HG03354 (cell line): ENCODE data around the gene KCNN2.

Source experiments
- ATAC-seq: cut with Tn5 transposase; IDR thresholded peaks from one replicate; pipeline ENCODE4 v1.9.1; 2021; ENCODE audit warnings: mild to moderate bottlenecking; ENCODE audit not compliant: unreplicated experiment, poor library complexity, severe bottlenecking

KCNN2 gene

GRCh38 chr5:114360816-114361723 lies 800 bp upstream of the KCNN2 start:
- no peak for ATAC-seq

GRCh38 chr5:114362197-114362976 lies 517 bp downstream of the KCNN2 start:
- peak; percentile 21 for ATAC-seq

- no peak for ATAC-seq
These were observed 1.3 kb downstream of the KCNN2 start for GRCh38 chr5:114362977-114363761.

- no peak for ATAC-seq
These were observed 2.0 kb downstream of the KCNN2 start for GRCh38 chr5:114363837-114364236.

- ATAC-seq: no peak
These were observed 5.2 kb downstream of the KCNN2 start for GRCh38 chr5:114367029-114367428.

GRCh38 chr5:114369680-114370417 lies 8.0 kb downstream of the KCNN2 start:
- ATAC-seq: no peak

GRCh38 chr5:114377050-114377844 lies 15.4 kb downstream of the KCNN2 start:
- no peak for ATAC-seq

- no peak for ATAC-seq
These were observed 16.1 kb downstream of the KCNN2 start for GRCh38 chr5:114377946-114378345.

- ATAC-seq: no peak
These were observed 18.9 kb downstream of the KCNN2 start for GRCh38 chr5:114380721-114381120.

GRCh38 chr5:114387433-114387832 lies 25.6 kb downstream of the KCNN2 start:
- no peak for ATAC-seq

- no peak for ATAC-seq
These were observed 28.6 kb downstream of the KCNN2 start for GRCh38 chr5:114390431-114390830.

- no peak for ATAC-seq
These were observed 29.5 kb downstream of the KCNN2 start for GRCh38 chr5:114391321-114391720.

- no peak for ATAC-seq
These were observed 31.3 kb downstream of the KCNN2 start for GRCh38 chr5:114393159-114393558.

- no peak for ATAC-seq
These were observed 40.3 kb downstream of the KCNN2 start for GRCh38 chr5:114402206-114402605.

GRCh38 chr5:114407783-114408182 lies 45.9 kb downstream of the KCNN2 start:
- no peak for ATAC-seq

GRCh38 chr5:114408847-114409246 lies 47.0 kb downstream of the KCNN2 start:
- ATAC-seq: no peak

GRCh38 chr5:114411380-114411931 lies 49.6 kb downstream of the KCNN2 start:
- no peak for ATAC-seq

- ATAC-seq: no peak
These were observed 50.8 kb downstream of the KCNN2 start for GRCh38 chr5:114412510-114413171.
